HepG2 (cell line): Measurements from ENCODE around the gene PSD. TPM values are rescaled to one million over a fixed set of nuclear protein-coding genes. Genes with fewer than 3 reads are reported as not detected.

Source experiments
- AHR ChIP-seq: IDR thresholded peaks from 2 replicates; pipeline ENCODE4 v1.6.1; 2018; ENCODE audit warnings: missing genetic modification reagents, missing compliant biosample characterization
- EP300 ChIP-seq, 3 experiments: sonication (generic) in 1 of 3; formaldehyde crosslinking in 1 of 3; IDR thresholded peaks; 2 replicates each; pipeline versions ENCODE4 v1.5.1 to v1.6.1; 2011 to 2020; ENCODE audit warnings: low read depth in 2 of 3, low read length in 2 of 3, borderline replicate concordance in 1 of 3, improper control_type of control experiment in 1 of 3, mild to moderate bottlenecking in 1 of 3, missing genetic modification reagents in 1 of 3, moderate library complexity in 1 of 3
- MED13 ChIP-seq: sonication (generic); formaldehyde crosslinking; IDR thresholded peaks from 2 replicates; pipeline ENCODE4 v1.5.0; 2020; ENCODE audit warnings: missing genetic modification reagents
- NFIC ChIP-seq: IDR thresholded peaks from 2 replicates; pipeline ENCODE4 v1.6.1; 2012; ENCODE audit warnings: mild to moderate bottlenecking, low read length, inconsistent platforms
- RFX1 ChIP-seq: fragments of 450-650 bp; IDR thresholded peaks from 2 replicates; pipeline ENCODE4 v1.6.1; 2017
- TARDBP ChIP-seq: sonication (generic); formaldehyde crosslinking; IDR thresholded peaks from 2 replicates; pipeline ENCODE4 v1.8.0; 2022; ENCODE audit warnings: mild to moderate bottlenecking, missing genetic modification reagents
- ZBTB42 ChIP-seq: sonication (generic); formaldehyde crosslinking; IDR thresholded peaks from 2 replicates; pipeline ENCODE4 v1.5.0; 2020; ENCODE audit warnings: mild to moderate bottlenecking, missing genetic modification reagents
- ZNF317 ChIP-seq: sonication (generic); formaldehyde crosslinking; IDR thresholded peaks from 2 replicates; pipeline ENCODE4 v1.5.0; 2020; ENCODE audit warnings: mild to moderate bottlenecking, missing genetic modification reagents
- ZNF331 ChIP-seq: sonication (generic); formaldehyde crosslinking; IDR thresholded peaks from 2 replicates; pipeline ENCODE4 v1.4.0; 2020; ENCODE audit warnings: missing genetic modification reagents
- ZNF510 ChIP-seq: sonication (generic); formaldehyde crosslinking; IDR thresholded peaks from 2 replicates; pipeline ENCODE4 v1.4.0; 2020; ENCODE audit warnings: low read depth, mild to moderate bottlenecking, missing genetic modification reagents
- ZNF558 ChIP-seq: sonication (generic); formaldehyde crosslinking; IDR thresholded peaks from 2 replicates; pipeline ENCODE4 v1.9.0; 2022; ENCODE audit warnings: mild to moderate bottlenecking, missing genetic modification reagents, borderline replicate concordance
- polyA plus RNA-seq, 8 experiments: library from polyadenylated mRNA; depleted of rRNA in 3 of 8; stranded (reverse) in 7 of 8; unstranded in 1 of 8; fragments of >200 nt; fragmentation: Illumina TruSeq in 4 of 8; extraction: Trizol in 4 of 8; gene quantifications; 2 replicates each; pipeline versions ENCODE4 v1.2.1 to v1.2.3, GENCODE V29; 2011 to 2016; ENCODE audit warnings: low read depth in 4 of 8, missing spikeins in 1 of 8, mixed read lengths in 1 of 8; ENCODE audit not compliant: insufficient read depth in 1 of 8
- total RNA-seq, 5 experiments: library from RNA; depleted of rRNA; stranded (reverse); fragments of >200 nt; fragmentation: Illumina TruSeq; extraction: Trizol; gene quantifications; 2 replicates each; pipeline ENCODE4 v1.2.3, GENCODE V29; 2016; ENCODE audit warnings: low read depth in 1 of 5
- TF ChIP-seq, protein P1 (sequence below): sonication (generic); IDR thresholded peaks from 2 replicates; pipeline ENCODE4 v1.6.1; 2016; ENCODE audit warnings: low read depth, borderline replicate concordance
- TF ChIP-seq, protein P2 (sequence below): sonication (generic); formaldehyde crosslinking; IDR thresholded peaks from 2 replicates; pipeline ENCODE4 v1.4.0; 2020; ENCODE audit warnings: missing genetic modification reagents, borderline replicate concordance
- TF ChIP-seq, protein P3 (sequence below): sonication (generic); formaldehyde crosslinking; IDR thresholded peaks from 2 replicates; pipeline ENCODE4 v1.5.1; 2020; ENCODE audit warnings: mild to moderate bottlenecking, missing genetic modification reagents, moderate library complexity
- TF ChIP-seq, protein P4 (sequence below): sonication (generic); formaldehyde crosslinking; conservative IDR thresholded peaks from 2 replicates; pipeline ENCODE4 v1.8.0; 2022; ENCODE audit warnings: low read depth, missing genetic modification reagents
- TF ChIP-seq, protein P5 (sequence below): sonication (generic); formaldehyde crosslinking; IDR thresholded peaks from 2 replicates; pipeline ENCODE4 v1.5.1; 2020; ENCODE audit warnings: missing genetic modification reagents, mild to moderate bottlenecking, borderline replicate concordance
- TF ChIP-seq, protein P6 (sequence below): sonication (generic); formaldehyde crosslinking; IDR thresholded peaks from 2 replicates; pipeline ENCODE4 v1.4.0; 2020; ENCODE audit warnings: mild to moderate bottlenecking, missing genetic modification reagents, borderline replicate concordance

The PSD gene
- total and polyA plus RNA-seq, 2 of the 13 experiments (the other 11 are each of a cell fraction or from before 2014, with no cell fraction given), result 0.35 to 0.58 TPM

DNA sequence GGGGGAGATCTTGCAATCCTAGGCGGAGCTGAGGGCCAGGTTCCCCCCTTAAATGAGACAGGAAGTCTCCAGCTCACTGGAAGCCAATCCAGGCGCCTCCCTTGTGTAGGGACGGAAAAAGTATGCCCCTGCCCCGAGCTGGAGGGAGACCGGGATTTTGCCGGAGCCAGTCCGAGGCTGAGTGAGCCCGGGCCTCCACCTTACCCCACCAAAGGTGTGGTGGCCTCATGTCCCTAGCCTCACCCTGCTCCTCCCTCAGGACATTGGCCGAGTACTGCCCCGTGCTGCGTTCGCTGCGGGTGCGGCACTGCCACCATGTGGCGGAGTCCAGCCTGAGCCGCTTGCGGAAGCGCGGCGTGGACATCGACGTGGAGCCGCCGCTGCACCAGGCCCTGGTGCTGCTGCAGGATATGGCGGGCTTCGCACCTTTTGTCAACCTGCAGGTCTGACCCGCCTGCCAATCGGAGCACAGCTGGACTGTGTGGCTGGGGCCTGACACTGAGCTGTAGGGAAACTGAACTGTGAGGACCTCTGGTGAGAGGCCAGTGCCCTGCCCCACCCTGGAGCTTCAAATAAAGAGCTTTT is 4.1 kb upstream of the PSD start (continued):
- TF ChIP-seq ZBTB42 (CRISPR knock-in tag) (0 out of 2 replicates have a peak, but pooled peaks have one; percentile 41), EP300 (IDR thresholded peaks at IDR 0.05; ENCODE audit: low read depth in 2 of 2, low read length in 2 of 2) (no peak), EP300 (CRISPR knock-in tag; IDR thresholded peaks at IDR 0.05; ENCODE audit: borderline replicate concordance) (no peak; the same call in 1 of the 2 replicates), RFX1 (no peak), AHR (CRISPR knock-in tag) (peak; percentile 81), ZNF510 (CRISPR knock-in tag) (peak; percentile 94), ZNF558 (no peak; the same call in 1 of the 2 replicates), NFIC (no peak), ZNF331 (CRISPR knock-in tag) (peak; percentile 88; the same call in 1 of the 2 replicates), MED13 (no peak), TARDBP (CRISPR knock-in tag) (peak; percentile 74; the same call in 1 of the 2 replicates), ZNF317 (CRISPR knock-in tag) (no peak)
- TF ChIP-seq, protein P1, sequence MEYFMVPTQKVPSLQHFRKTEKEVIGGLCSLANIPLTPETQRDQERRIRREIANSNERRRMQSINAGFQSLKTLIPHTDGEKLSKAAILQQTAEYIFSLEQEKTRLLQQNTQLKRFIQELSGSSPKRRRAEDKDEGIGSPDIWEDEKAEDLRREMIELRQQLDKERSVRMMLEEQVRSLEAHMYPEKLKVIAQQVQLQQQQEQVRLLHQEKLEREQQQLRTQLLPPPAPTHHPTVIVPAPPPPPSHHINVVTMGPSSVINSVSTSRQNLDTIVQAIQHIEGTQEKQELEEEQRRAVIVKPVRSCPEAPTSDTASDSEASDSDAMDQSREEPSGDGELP, result no peak
- TF ChIP-seq, protein P2, sequence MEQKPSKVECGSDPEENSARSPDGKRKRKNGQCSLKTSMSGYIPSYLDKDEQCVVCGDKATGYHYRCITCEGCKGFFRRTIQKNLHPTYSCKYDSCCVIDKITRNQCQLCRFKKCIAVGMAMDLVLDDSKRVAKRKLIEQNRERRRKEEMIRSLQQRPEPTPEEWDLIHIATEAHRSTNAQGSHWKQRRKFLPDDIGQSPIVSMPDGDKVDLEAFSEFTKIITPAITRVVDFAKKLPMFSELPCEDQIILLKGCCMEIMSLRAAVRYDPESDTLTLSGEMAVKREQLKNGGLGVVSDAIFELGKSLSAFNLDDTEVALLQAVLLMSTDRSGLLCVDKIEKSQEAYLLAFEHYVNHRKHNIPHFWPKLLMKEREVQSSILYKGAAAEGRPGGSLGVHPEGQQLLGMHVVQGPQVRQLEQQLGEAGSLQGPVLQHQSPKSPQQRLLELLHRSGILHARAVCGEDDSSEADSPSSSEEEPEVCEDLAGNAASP (CRISPR knock-in tag), result peak; percentile 87; the same call in 1 of the 2 replicates
- TF ChIP-seq, protein P3, sequence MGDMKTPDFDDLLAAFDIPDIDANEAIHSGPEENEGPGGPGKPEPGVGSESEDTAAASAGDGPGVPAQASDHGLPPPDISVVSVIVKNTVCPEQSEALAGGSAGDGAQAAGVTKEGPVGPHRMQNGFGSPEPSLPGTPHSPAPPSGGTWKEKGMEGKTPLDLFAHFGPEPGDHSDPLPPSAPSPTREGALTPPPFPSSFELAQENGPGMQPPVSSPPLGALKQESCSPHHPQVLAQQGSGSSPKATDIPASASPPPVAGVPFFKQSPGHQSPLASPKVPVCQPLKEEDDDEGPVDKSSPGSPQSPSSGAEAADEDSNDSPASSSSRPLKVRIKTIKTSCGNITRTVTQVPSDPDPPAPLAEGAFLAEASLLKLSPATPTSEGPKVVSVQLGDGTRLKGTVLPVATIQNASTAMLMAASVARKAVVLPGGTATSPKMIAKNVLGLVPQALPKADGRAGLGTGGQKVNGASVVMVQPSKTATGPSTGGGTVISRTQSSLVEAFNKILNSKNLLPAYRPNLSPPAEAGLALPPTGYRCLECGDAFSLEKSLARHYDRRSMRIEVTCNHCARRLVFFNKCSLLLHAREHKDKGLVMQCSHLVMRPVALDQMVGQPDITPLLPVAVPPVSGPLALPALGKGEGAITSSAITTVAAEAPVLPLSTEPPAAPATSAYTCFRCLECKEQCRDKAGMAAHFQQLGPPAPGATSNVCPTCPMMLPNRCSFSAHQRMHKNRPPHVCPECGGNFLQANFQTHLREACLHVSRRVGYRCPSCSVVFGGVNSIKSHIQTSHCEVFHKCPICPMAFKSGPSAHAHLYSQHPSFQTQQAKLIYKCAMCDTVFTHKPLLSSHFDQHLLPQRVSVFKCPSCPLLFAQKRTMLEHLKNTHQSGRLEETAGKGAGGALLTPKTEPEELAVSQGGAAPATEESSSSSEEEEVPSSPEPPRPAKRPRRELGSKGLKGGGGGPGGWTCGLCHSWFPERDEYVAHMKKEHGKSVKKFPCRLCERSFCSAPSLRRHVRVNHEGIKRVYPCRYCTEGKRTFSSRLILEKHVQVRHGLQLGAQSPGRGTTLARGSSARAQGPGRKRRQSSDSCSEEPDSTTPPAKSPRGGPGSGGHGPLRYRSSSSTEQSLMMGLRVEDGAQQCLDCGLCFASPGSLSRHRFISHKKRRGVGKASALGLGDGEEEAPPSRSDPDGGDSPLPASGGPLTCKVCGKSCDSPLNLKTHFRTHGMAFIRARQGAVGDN (CRISPR knock-in tag), result peak; percentile 98
- TF ChIP-seq, protein P4, sequence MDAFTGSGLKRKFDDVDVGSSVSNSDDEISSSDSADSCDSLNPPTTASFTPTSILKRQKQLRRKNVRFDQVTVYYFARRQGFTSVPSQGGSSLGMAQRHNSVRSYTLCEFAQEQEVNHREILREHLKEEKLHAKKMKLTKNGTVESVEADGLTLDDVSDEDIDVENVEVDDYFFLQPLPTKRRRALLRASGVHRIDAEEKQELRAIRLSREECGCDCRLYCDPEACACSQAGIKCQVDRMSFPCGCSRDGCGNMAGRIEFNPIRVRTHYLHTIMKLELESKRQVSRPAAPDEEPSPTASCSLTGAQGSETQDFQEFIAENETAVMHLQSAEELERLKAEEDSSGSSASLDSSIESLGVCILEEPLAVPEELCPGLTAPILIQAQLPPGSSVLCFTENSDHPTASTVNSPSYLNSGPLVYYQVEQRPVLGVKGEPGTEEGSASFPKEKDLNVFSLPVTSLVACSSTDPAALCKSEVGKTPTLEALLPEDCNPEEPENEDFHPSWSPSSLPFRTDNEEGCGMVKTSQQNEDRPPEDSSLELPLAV (CRISPR knock-in tag), result no peak
- TF ChIP-seq, protein P5, sequence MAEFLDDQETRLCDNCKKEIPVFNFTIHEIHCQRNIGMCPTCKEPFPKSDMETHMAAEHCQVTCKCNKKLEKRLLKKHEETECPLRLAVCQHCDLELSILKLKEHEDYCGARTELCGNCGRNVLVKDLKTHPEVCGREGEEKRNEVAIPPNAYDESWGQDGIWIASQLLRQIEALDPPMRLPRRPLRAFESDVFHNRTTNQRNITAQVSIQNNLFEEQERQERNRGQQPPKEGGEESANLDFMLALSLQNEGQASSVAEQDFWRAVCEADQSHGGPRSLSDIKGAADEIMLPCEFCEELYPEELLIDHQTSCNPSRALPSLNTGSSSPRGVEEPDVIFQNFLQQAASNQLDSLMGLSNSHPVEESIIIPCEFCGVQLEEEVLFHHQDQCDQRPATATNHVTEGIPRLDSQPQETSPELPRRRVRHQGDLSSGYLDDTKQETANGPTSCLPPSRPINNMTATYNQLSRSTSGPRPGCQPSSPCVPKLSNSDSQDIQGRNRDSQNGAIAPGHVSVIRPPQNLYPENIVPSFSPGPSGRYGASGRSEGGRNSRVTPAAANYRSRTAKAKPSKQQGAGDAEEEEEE (CRISPR knock-in tag), result 0 out of 2 replicates have a peak, but pooled peaks have one; percentile 24
- TF ChIP-seq, protein P6, sequence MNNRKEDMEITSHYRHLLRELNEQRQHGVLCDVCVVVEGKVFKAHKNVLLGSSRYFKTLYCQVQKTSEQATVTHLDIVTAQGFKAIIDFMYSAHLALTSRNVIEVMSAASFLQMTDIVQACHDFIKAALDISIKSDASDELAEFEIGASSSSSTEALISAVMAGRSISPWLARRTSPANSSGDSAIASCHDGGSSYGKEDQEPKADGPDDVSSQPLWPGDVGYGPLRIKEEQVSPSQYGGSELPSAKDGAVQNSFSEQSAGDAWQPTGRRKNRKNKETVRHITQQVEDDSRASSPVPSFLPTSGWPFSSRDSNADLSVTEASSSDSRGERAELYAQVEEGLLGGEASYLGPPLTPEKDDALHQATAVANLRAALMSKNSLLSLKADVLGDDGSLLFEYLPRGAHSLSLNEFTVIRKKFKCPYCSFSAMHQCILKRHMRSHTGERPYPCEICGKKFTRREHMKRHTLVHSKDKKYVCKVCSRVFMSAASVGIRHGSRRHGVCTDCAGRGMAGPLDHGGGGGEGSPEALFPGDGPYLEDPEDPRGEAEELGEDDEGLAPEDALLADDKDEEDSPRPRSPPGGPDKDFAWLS (CRISPR knock-in tag), result 0 out of 2 replicates have a peak, but pooled peaks have one; percentile 54
